ENCODE results near the gene MCTP1.

- TF ChIP-seq SP1 (CRISPR knock-in tag; conservative IDR thresholded peaks at IDR 0.05) (no peak), ZNF416 (CRISPR knock-in tag; IDR thresholded peaks at IDR 0.05) (no peak), CTCF (IDR thresholded peaks at IDR 0.05) (no peak), MYBL2 (CRISPR knock-in tag; IDR thresholded peaks at IDR 0.05) (no peak), USF2 (CRISPR knock-in tag; IDR thresholded peaks at IDR 0.05) (no peak), MAX (CRISPR knock-in tag; IDR thresholded peaks at IDR 0.05) (no peak), ZBTB21 (CRISPR knock-in tag; IDR thresholded peaks at IDR 0.05; ENCODE audit: borderline replicate concordance) (no peak), NFYB (CRISPR knock-in tag; conservative IDR thresholded peaks at IDR 0.05; ENCODE audit: low read depth) (no peak), JUN (CRISPR knock-in tag; IDR thresholded peaks at IDR 0.05) (no peak), USF1 (CRISPR knock-in tag; IDR thresholded peaks at IDR 0.05) (no peak), CBFB (CRISPR knock-in tag; IDR thresholded peaks at IDR 0.05; ENCODE audit: low read depth) (no peak), TCF7 (CRISPR knock-in tag; IDR thresholded peaks at IDR 0.05; ENCODE audit: low read depth) (no peak)
These were observed 221.4 kb downstream of the MCTP1 start for GRCh38 chr5:95063492-95063891.

All from WTC11 (cell line).